ENCODE results near the gene VCP. TPM values are rescaled to one million over a fixed set of nuclear protein-coding genes. Genes with fewer than 3 reads are reported as not detected.

VCP gene
- polyA plus RNA-seq, 2 of the 4 experiments (the other 2 are of a cell fraction): 390 to 428 TPM

DNA sequence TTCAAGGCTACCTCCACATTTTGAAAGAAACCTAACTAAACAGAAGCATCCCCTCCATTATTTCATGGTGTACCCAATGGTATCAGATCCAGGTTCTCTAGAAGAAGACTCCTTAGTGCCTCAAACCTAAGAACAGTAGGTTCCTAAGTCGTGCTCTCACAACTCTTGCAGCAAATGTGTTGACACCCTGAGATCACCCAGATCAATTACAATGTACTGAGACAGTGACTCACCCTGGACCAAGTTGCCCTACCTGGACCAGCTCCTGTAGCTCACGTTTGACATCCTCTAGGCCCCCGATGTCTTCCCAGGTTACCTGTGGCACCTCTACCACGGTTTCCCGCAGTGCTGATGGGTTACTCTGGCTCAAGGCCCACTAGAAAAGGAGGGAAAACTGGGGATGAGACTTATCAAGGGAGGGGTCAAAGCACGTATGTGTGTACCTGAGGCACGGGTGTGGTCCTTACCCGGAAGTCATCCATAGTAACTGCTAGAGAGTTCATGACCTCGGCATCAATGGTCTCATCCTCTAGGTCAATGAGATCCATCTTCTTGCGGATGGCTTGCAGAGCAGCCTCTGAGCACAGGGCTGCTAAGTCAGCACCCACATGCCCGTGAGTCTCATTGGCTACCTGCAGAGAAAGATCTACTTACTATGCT lies 11.7 kb downstream of the VCP start:
- Histone ChIP-seq H3K9me3 (no peaks in the 10 kb centered on the region), H3K4me3 (no peak overlapping the region), H3K27ac (no peak overlapping the region), H3K4me1 (no peaks in the 10 kb centered on the region), H3K4me2 (no peak overlapping the region)
- TF ChIP-seq NFE2L2 (conservative IDR thresholded peaks at IDR 0.05; ENCODE audit: low read length) (no peak), ZNF302 (CRISPR knock-in tag; IDR thresholded peaks at IDR 0.05) (no peak), ZFP36 (IDR thresholded peaks at IDR 0.05; ENCODE audit: borderline replicate concordance, partially characterized antibody) (no peak), TFCP2L1 (CRISPR knock-in tag; IDR thresholded peaks at IDR 0.05) (no peak), POLR2A (IDR thresholded peaks at IDR 0.05; ENCODE audit: low read length) (no peak), GATA3 (IDR thresholded peaks at IDR 0.05; ENCODE audit: borderline replicate concordance) (no peak), HOXB5 (CRISPR knock-in tag; IDR thresholded peaks at IDR 0.05) (no peak), CHD4 (IDR thresholded peaks at IDR 0.05; ENCODE audit: borderline replicate concordance) (no peak), CBX8 (IDR thresholded peaks at IDR 0.05) (no peak), HEYL (CRISPR knock-in tag; IDR thresholded peaks at IDR 0.05) (no peak), SREBF2 (IDR thresholded peaks at IDR 0.05) (no peak), ZSCAN20 (CRISPR knock-in tag; IDR thresholded peaks at IDR 0.05) (no peak), CEBPB (IDR thresholded peaks at IDR 0.05) (no peak)
- TF ChIP-seq, protein P1, sequence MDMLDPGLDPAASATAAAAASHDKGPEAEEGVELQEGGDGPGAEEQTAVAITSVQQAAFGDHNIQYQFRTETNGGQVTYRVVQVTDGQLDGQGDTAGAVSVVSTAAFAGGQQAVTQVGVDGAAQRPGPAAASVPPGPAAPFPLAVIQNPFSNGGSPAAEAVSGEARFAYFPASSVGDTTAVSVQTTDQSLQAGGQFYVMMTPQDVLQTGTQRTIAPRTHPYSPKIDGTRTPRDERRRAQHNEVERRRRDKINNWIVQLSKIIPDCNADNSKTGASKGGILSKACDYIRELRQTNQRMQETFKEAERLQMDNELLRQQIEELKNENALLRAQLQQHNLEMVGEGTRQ (IDR thresholded peaks at IDR 0.05): no peak
- POLR2A ChIA-PET: interaction anchor here (0.6 kb wide), 1 partner anchor 12 kb away, joined by 4 read pairs; the partner anchor contains the start of gene VCP
- WGBS (ENCODE audit: missing lambda C conversion rate): 94% methylated on average over 11 of the region's 11 CpGs
- ATAC-seq (no peak), DNase-seq (ENCODE audit: low read depth in 1 of 2, low spot score in 1 of 2) (no peak), FAIRE-seq (no peak)
- CTCF ChIA-PET: interaction anchor here (1.2 to 7.1 kb wide), 5 partner anchors 10 to 66 kb away, joined by 3 to 41 read pairs (median 4); no protein-coding TSS in a partner anchor

DNA sequence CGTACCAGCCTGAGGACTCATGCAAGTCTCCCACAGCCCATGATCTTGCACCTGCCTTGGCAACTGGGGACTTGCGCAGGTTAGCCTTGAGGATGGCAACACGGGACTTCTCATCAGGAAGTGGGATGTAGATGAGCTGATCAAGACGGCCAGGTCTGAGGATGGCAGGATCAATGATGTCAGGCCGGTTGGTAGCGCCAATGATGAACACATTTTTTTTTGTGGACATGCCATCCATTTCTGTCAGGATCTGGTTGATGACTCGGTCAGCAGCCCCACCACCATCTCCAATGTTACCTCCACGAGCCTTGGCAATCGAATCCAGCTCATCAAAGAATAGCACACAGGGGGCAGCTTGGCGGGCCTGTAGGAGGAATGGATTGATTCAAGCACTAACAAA lies 13.0 kb downstream of the VCP start:
- POLR2A ChIA-PET: no interaction called here
- no peaks in the 10 kb centered on the region for H3K9me3 ChIP-seq
- ATAC-seq (no peak), DNase-seq (ENCODE audit: low read depth in 1 of 2, low spot score in 1 of 2) (no peak), FAIRE-seq (no peak)
- CTCF ChIA-PET: interaction anchor here (0.7 to 7.1 kb wide), 4 partner anchors 9 to 37 kb away, joined by 3 to 41 read pairs (median 4); partner anchors contain the start of gene PIGO
- 95% methylated on average over 10 of the region's 10 CpGs for WGBS (ENCODE audit: missing lambda C conversion rate)
- H3K4me1 ChIP-seq: no peaks in the 10 kb centered on the region
- no peak overlapping the region for H3K27ac ChIP-seq
- H3K4me3 ChIP-seq: no peak overlapping the region
- H3K4me2 ChIP-seq: no peak overlapping the region
- TF ChIP-seq ELK1 (IDR thresholded peaks at IDR 0.05; ENCODE audit: low read depth, low read length) (no peak), RCOR1 (IDR thresholded peaks at IDR 0.05; ENCODE audit: low read depth, low read length) (no peak), RAD21 (conservative IDR thresholded peaks at IDR 0.05 in 1 of 2, IDR thresholded peaks at IDR 0.05 in 1 of 2) (no peak), JUN (IDR thresholded peaks at IDR 0.05) (no peak), CHD2 (IDR thresholded peaks at IDR 0.05; ENCODE audit: low read length, partially characterized antibody) (no peak), GATA3 (IDR thresholded peaks at IDR 0.05; ENCODE audit: borderline replicate concordance) (no peak), POLR2AphosphoS2 (conservative IDR thresholded peaks at IDR 0.05; ENCODE audit: low read length) (no peak), POLR2A (IDR thresholded peaks at IDR 0.05; ENCODE audit: low read length) (no peak), CBX8 (IDR thresholded peaks at IDR 0.05) (no peak)
- TF ChIP-seq, protein P2, sequence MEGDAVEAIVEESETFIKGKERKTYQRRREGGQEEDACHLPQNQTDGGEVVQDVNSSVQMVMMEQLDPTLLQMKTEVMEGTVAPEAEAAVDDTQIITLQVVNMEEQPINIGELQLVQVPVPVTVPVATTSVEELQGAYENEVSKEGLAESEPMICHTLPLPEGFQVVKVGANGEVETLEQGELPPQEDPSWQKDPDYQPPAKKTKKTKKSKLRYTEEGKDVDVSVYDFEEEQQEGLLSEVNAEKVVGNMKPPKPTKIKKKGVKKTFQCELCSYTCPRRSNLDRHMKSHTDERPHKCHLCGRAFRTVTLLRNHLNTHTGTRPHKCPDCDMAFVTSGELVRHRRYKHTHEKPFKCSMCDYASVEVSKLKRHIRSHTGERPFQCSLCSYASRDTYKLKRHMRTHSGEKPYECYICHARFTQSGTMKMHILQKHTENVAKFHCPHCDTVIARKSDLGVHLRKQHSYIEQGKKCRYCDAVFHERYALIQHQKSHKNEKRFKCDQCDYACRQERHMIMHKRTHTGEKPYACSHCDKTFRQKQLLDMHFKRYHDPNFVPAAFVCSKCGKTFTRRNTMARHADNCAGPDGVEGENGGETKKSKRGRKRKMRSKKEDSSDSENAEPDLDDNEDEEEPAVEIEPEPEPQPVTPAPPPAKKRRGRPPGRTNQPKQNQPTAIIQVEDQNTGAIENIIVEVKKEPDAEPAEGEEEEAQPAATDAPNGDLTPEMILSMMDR (IDR thresholded peaks at IDR 0.05): no peak

Measured in A549 (cell line).